ENCODE results near the gene SAT2. TPM values are rescaled to one million over a fixed set of nuclear protein-coding genes. Genes with fewer than 3 reads are reported as not detected.

SAT2 gene
- total RNA-seq, 6 experiments from 2014 or later = 39.2 to 55.0 (median 43.5) TPM

- Mint-ChIP-seq H3K9me3 (no peaks in the 10 kb centered on the region), H3K36me3 (ENCODE audit: low read depth) (peaks cover 32% of the 10 kb centered on the region), H3K4me3 (peak overlapping the region; percentile 75), H3K27ac (peak overlapping the region; percentile 94), H3K4me1 (ENCODE audit: low read depth) (peaks cover 77% of the 10 kb centered on the region), H3K27me3 (ENCODE audit: insufficient read depth) (peaks cover 9% of the 10 kb centered on the region)
- no peak for DNase-seq
- peak; percentile 49; the same call in 1 of the 2 replicates for TF ChIP-seq CTCF (IDR thresholded peaks at IDR 0.05)
These were observed 40.8 kb downstream of the SAT2 start for GRCh38 chr17:7586673-7587419.

GRCh38 chr17:7583253-7584109 is 44.1 kb downstream of the SAT2 start, which contains the start of gene MPDU1:
Gene MPDU1, plus strand, starts transcription at chr17:7583852. Its CDS starts 11 bp downstream, at chr17:7583863.
- peak within 1 kb of the TSS; percentile 100 for H3K27ac Mint-ChIP-seq
- DNase-seq = peak; percentile 91
- H3K4me1 Mint-ChIP-seq (ENCODE audit: low read depth) = peaks cover 88% of the 10 kb centered on the region
- no peak; the same call in 1 of the 2 replicates for TF ChIP-seq CTCF (IDR thresholded peaks at IDR 0.05)
- peaks cover 36% of the 10 kb centered on the region for H3K36me3 Mint-ChIP-seq (ENCODE audit: low read depth)
- peaks cover 6% of the 10 kb centered on the region for H3K9me3 Mint-ChIP-seq
- H3K27me3 Mint-ChIP-seq (ENCODE audit: insufficient read depth) = peaks cover 30% of the 10 kb centered on the region
- H3K4me3 Mint-ChIP-seq = peak within 1 kb of the TSS; percentile 96

- H3K36me3 Mint-ChIP-seq (ENCODE audit: low read depth) = peaks cover 42% of the 10 kb centered on the region
These were observed 45.0 kb downstream of the SAT2 start for GRCh38 chr17:7582396-7583252.

GRCh38 chr17:7580604-7581575 is 46.7 kb downstream of the SAT2 start:
- no peak for DNase-seq
- Mint-ChIP-seq H3K4me1 (ENCODE audit: low read depth) (peaks cover 88% of the 10 kb centered on the region), H3K27ac (peak overlapping the region; percentile 97), H3K27me3 (ENCODE audit: insufficient read depth) (peaks cover 44% of the 10 kb centered on the region), H3K36me3 (ENCODE audit: low read depth) (peaks cover 55% of the 10 kb centered on the region), H3K4me3 (peak overlapping the region; percentile 71), H3K9me3 (peaks cover 6% of the 10 kb centered on the region)
- TF ChIP-seq CTCF (IDR thresholded peaks at IDR 0.05) = no peak

More at GRCh38 chr17:7582396-7583252, 45.0 kb downstream of the SAT2 start:
- H3K4me1 Mint-ChIP-seq (ENCODE audit: low read depth) = peaks cover 88% of the 10 kb centered on the region
- H3K9me3 Mint-ChIP-seq = peaks cover 6% of the 10 kb centered on the region
- H3K27ac Mint-ChIP-seq = peak overlapping the region; percentile 100
- peaks cover 35% of the 10 kb centered on the region for H3K27me3 Mint-ChIP-seq (ENCODE audit: insufficient read depth)
- H3K4me3 Mint-ChIP-seq = peak overlapping the region; percentile 44
- peak; percentile 17; the same call in 1 of the 2 replicates for TF ChIP-seq CTCF (IDR thresholded peaks at IDR 0.05)
- no peak for DNase-seq

Data from HFFc6 (cell line).